Stomach (tissue), 4 donors: ENCODE results near the gene GRIP2.

Source experiments
- EP300 ChIP-seq: sonication (generic); formaldehyde crosslinking; IDR thresholded peaks from one replicate; pipeline ENCODE4 v1.6.1; 2017; ENCODE audit warnings: antibody characterized with exemption
- POLR2A ChIP-seq, 4 donors: fragments of 450-650 bp; IDR thresholded peaks; one replicate each; pipeline ENCODE4 v1.6.1; 2016; ENCODE audit warnings: antibody characterized with exemption in 4 of 4, control low read depth in 2 of 4, mild to moderate bottlenecking in 1 of 4, moderate library complexity in 1 of 4
- POLR2AphosphoS5 ChIP-seq, 3 donors: sonication (generic); formaldehyde crosslinking; IDR thresholded peaks; one replicate each; pipeline ENCODE4 v1.6.1; 2016; ENCODE audit warnings: antibody characterized with exemption in 3 of 3
- TF ChIP-seq, protein P1 (sequence below), 7 experiments: fragments of 450-650 bp in 4 of 7; fragments of 200-600 bp in 3 of 7; sonication (generic) in 3 of 7; IDR thresholded peaks; one replicate each; pipeline ENCODE4 v1.5.1; 2016 to 2019; ENCODE audit warnings: antibody characterized with exemption in 7 of 7, control low read depth in 2 of 7, mild to moderate bottlenecking in 1 of 7

DNA sequence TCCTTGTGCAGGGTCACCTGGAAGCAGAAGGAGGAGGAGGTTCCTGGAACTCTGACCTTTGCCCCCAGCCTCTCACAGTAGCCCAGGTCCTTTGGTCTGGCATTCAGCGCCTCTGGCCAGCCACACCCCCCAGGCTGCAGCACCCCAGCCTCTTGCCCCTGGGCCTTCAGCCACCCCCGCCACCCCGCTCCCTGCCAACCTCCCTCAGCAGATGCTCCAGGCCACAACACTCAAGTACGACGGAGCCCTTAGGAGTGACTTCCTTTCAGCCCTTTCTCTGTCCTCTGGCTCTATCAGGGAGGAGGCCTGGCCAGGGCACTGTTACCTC is 45.2 kb downstream of the GRIP2 start:
- TF ChIP-seq, protein P1, sequence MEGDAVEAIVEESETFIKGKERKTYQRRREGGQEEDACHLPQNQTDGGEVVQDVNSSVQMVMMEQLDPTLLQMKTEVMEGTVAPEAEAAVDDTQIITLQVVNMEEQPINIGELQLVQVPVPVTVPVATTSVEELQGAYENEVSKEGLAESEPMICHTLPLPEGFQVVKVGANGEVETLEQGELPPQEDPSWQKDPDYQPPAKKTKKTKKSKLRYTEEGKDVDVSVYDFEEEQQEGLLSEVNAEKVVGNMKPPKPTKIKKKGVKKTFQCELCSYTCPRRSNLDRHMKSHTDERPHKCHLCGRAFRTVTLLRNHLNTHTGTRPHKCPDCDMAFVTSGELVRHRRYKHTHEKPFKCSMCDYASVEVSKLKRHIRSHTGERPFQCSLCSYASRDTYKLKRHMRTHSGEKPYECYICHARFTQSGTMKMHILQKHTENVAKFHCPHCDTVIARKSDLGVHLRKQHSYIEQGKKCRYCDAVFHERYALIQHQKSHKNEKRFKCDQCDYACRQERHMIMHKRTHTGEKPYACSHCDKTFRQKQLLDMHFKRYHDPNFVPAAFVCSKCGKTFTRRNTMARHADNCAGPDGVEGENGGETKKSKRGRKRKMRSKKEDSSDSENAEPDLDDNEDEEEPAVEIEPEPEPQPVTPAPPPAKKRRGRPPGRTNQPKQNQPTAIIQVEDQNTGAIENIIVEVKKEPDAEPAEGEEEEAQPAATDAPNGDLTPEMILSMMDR (IDR thresholded peaks at IDR 0.05): no peak
- TF ChIP-seq POLR2AphosphoS5 (IDR thresholded peaks at IDR 0.05) (no peak), EP300 (no peak), POLR2A (IDR thresholded peaks at IDR 0.05) (no peak)
